ENCODE results near the gene LHFPL3.
"Not testable (repeated sequence)": the region's sequence is repeated elsewhere in the genome, so short reads cannot be mapped to it uniquely, and the experiment has no call there.

The LHFPL3 gene

DNA sequence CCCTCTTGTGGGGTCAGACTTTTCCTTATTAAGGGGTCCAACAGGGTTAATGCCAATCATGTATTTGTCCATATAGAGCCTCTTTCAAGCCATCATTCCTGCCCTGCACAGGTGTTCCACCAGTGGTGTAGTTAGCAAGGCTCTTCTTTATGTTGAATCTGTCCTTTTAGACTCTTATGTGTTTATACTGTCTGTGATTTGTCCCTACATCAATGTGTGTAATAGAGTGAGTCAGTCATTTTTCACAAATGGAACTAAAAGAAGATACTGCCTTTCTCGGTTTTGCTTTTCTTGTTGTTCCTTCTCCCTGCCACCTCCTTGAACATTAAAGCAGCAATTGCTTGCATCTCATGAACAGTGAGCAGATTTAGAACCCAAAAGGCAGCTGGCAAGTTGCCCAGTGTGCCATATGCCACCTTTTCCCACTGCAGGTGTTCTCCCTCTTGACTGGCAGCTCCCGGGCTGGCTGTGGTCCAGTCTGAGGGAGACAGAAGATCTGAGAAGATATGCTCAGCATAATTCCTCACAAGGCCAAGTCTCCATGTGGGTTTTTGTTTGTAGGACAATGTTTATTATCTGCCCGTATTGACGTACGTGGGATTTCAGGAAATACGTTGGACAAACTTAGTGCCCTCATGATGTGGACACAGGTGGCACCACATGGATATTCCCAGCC lies 154.1 kb downstream of the LHFPL3 start:
- no peak for DNase-seq (ENCODE audit: low read depth)

DNA sequence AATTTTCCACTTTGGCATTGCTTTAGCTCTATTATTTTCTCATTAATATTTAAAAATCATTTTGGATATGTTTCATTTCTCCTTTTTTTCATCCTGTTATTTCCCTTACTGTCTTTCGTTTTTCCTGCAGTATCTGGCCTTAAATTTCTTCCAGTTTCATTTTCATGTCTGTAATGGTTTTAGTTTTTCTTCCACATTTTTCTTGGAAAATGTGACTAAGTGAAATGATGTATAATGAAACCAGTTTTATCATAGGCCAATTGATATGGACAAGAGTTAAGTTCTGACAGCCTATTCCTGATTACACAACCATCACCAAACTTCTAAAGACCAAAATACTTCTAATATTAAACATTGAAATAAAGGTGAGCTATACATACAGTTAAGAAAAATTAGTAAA lies 158.5 kb downstream of the LHFPL3 start:
- DNase-seq (ENCODE audit: low read depth), result no peak

DNA sequence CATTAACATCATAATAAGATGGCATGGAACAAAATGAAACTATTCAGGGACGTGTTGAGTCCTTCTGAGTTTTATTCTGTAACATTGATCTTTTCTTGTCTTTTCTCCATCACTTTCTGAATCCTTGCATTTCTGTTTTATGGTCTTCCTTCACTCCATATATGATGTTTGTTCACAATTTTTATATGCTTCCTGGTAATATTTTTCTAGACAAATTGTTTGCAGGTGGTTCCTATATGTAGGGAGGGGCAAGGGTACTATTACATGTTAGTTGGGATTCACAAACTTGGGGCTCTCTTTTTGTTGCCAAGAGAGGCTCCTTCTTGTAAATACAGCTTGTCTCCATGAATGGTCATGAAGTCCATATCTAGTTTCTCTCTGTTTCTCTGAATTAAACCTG lies 159.2 kb downstream of the LHFPL3 start:
- DNase-seq (ENCODE audit: low read depth), result no peak

DNA sequence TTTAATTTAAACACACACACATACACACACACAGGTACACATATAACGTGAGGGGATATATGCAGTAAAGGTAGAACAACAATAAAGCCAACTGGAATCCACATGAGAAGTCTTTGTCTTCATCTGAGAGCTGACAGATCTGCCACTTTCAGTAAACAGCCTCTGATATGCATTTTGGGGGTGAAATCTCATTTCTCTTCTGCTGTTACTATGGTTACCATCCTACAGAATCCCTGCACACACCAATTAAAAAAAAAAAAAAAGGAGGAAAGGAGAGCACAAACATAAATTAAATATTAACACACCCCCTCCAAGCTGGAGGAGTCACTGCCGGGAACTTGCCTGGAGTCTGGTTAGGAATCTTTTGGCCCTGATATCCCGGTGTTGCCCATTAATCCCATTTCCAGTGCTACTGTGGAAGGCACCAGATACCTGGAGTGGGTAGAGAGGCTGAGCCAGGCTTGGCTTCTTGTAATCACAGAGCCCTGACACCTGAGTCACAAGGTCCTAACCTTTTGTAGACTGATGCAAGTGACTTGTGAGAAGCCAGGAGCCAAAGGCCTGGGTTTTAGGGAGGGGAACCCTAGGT lies 169.1 kb downstream of the LHFPL3 start:
- no peak for DNase-seq (ENCODE audit: low read depth)

DNA sequence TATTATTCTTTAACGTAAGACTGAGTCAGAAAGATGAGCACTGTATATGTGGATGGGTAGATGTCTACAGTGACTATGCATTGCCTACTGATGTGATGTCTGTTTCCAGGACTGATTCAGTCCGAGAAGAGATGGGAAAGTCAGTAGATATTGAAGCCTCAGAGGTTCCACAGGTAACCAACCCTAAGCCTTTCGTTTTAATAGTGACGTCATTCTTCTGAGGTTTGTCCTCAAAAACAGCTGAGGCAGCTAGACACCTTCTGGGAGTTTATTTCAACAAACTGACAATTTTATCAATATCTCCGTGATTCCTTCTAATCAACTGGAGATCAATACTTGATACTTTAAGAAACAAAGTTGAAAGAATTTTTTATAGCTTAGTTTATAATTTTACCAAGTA lies 171.6 kb downstream of the LHFPL3 start:
- DNase-seq (ENCODE audit: low read depth), result no peak

DNA sequence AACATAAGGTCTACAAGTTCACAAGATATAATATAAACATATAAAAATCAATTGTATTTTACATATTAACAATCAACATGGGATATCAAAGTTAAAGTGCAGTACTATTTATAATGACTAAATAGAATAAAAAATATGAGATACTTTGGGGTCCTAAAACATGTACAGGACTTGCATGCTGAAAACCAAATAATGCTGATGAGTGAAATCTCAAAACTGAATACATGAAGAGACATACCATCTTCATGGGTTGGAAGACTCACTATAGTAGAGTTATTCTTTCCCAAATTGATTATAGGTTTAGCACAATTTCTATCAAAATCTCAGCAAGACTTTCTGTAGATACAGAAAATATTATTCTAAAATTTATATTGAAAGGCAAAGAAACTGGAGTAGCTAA lies 181.5 kb downstream of the LHFPL3 start:
- DNase-seq (ENCODE audit: low read depth), result no peak

DNA sequence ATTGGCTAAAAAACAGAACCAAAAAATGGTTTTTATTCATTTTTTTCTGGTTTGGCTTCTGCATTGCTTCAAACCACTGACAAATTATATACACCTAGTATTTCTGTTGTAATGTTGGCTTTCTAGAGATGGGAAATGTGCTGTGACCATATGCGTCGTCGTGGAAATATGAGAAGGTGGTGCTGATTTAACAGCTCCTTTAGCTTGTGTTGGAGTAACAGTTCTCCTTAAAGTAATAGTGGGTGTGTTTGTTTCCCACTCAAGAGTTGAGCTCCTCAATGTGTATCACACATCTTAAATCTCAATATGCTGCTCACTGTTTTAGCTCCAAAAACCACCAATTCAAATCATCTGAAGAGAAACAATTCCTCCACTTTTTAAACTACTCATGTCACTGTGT lies 196.4 kb downstream of the LHFPL3 start:
- DNase-seq (ENCODE audit: low read depth), result no peak

DNA sequence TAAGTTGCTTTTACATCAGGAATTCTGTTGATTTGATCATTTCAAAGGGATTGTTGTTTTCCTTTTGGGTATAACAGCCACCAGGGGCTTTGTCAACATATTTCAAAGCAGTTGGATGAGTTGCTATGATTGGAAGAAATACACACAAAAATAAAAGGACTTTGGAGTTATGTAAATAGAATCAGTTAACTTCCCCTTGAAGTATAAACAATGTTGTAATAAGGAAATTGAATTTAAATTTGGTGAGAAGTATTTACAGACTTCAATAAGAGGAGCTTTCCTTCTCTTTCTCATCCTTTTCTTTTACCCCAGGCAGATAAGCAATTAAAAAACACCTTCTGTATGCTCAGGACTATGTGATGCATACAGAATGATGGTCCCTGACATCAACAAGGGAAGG lies 199.7 kb downstream of the LHFPL3 start:
- no peak for DNase-seq (ENCODE audit: low read depth)

DNA sequence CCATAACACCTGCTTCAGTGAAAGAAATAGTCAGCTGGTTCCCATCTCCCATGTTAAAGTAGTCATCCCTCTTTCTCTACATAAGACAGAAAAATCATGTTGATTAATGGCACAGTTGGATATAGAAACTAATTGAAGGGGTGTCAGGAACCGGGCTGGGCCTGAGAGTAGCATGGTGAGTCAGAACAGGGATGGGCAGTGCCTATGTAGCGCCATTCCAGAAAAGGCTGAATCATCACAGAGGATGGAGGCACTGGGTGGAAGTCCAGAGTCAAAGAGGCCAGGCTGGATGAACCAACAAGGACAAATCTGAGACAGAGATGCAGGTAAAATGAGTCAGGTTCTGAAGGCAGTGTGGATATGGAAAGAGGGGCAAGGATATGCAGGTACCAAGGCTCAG lies 201.2 kb downstream of the LHFPL3 start:
- no peak for DNase-seq (ENCODE audit: low read depth)

DNA sequence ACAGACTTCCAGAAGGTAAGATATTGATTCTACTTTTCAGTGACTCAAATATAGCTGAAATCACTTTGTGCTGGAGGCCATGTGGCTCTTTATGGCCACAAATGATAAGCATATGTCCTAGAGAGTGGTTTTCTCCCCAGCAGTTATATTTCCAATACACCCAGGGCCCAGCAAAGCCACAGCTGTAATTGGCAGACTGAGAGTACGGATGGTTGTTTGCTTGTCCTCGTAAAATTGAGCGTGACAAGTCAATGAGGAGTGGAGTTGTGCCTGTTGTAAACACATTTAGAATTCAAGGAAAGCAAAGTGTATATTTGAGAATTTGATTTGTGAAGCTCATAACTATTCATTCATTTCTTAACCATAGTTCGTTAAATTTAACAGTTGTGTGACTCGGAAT lies 201.8 kb downstream of the LHFPL3 start:
- DNase-seq (ENCODE audit: low read depth), result no peak

DNA sequence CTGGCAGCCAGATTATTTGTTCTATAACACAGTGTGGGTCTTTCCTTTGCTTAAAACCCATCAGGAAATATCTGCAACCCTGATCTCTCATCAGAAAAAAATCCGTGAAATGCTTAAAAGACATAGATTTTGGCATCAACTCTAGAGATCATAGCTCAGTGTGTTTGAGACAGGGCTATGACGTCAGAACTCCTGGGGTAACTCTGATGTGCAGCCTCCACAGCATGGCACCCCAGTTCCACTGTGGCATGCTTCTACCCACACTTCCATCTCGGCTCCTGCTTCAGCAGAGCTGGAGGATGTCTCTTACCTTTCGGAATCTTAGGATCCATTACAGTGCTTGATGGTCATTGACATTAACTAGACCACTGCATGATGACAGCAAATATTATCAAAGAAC lies 205.7 kb downstream of the LHFPL3 start:
- no peak for DNase-seq (ENCODE audit: low read depth)

DNA sequence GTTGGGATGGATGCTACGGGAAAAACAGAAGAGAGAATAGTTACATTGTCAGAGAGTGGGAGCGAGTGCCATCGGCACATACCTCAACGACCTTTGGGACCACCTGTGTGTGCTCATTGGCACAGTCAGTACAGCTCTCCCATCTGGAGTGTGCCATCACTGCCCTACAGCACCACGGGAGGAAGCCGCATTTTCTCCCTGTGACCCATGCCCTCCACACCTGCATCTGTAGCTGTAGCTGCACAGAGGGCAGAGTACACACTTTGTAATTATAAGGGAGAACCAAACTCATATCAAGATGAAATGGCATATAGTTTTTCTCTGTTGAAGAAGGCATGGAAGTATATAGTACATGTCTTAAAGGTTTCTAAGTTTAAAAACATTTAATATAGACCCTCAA lies 207.4 kb downstream of the LHFPL3 start:
- no peak for DNase-seq (ENCODE audit: low read depth)

DNA sequence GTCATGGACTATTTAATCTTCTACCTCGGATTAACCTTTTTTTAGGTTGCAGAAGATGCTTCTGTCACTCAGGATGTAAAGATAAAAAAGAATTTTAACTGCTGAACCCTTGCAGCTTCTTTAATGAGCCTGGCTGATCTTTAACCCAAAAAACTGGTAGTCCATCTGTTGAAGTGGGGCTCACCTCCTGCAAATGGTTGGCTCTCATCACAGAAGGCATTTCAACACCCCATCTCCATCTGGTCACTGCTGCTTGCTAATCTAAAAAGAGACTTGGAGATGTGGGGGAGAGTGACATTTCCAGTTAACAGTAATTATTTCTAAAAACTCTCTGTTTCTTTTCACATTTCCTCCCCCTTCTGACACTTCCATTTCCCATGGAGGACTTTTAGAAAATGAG lies 208.6 kb downstream of the LHFPL3 start:
- no peak for DNase-seq (ENCODE audit: low read depth)

DNA sequence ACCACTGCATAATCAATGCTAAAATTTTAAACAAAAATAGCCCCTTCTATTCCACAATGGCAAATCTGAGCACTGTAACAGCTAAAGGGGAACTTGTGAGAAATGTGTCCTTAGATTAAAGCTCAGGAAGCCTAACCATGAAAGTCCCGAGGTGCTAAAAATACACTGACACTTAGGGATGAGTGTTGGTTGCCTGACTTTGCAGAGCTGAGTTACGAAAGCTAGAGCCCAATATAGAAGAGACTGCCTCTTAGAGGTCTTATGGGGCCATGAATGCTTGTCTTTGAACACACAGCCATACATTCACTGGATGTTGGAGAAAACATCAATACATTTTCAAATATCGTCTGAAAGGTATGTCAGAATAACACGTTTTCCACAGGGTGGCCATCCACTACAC lies 209.7 kb downstream of the LHFPL3 start:
- DNase-seq (ENCODE audit: low read depth), result no peak

DNA sequence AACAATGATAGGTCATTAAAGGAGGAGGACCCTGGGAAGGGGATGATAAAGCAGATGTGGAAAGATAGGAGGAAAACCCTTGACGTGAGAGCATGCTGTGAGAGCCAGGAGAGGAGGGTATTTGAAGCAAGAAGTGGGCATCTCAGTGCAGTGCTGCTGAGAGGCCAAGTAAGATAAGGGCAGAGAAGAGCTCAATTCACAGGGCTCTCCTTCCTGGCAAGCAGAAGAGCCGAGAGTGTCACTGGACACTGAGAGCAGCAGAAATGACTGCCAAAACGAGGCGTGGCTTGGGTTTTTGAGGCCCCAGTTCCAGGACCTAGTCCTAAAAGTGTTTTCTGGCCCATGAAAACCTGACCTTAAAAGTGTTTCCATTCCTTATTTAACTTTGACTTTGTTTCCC lies 213.5 kb downstream of the LHFPL3 start:
- no peak for DNase-seq (ENCODE audit: low read depth)

DNA sequence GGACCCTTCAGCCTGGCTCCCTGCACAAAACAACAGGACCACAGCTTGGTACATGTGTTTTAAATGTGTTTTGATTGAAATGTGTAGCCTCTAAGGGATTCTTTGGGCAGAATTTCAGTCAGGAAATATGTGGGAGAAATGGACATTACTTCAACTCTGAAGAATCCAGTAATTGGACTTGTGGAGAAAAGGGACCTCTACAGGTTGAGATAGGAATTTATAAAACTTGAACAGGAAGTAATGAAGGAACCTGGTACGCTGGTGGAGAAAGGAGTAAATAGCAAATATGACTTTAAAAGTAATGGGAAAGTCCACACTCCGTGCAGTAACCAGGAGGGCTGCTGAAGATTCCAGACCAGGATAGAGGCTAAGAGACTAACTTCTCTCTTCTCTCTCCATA lies 220.5 kb downstream of the LHFPL3 start:
- no peak for DNase-seq (ENCODE audit: low read depth)

DNA sequence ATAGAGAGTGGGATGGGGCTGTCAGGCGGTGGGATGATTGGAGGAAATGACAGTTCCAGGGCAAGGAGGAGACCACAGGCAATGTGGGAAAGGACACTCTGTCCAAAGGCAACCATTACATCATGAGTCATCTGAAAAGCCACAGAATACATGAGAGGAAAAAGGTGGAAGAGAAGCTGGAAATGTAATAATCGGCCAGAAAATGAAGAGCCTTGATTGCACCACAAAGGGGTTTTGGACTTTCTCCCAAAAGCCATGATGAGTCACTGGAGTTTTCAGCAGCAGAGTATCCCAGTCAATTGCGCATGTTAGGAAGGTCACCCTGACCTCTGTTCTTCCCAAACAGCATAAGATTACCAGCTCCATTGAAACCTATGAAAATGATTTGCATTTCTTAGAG lies 222.0 kb downstream of the LHFPL3 start:
- DNase-seq (ENCODE audit: low read depth), result no peak

DNA sequence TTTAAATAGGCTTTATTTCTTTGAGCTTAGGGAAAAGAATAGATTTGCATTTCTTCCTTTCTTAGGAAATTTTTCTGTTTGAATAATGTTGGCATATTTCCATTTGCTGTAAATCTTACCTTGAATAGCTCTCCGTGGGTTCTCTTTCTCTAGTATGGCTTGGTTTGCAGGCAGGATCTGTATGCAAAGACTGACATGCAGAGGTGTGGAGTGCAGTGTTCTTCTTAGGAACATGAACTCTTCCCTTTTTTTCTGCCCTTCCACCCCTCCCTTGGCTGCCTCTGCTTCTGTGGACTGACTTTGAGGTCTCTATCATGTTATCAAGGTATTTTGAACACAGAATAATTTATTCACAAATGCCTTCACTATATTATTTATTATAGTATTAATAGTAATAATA lies 222.8 kb downstream of the LHFPL3 start:
- no peak for DNase-seq (ENCODE audit: low read depth)

DNA sequence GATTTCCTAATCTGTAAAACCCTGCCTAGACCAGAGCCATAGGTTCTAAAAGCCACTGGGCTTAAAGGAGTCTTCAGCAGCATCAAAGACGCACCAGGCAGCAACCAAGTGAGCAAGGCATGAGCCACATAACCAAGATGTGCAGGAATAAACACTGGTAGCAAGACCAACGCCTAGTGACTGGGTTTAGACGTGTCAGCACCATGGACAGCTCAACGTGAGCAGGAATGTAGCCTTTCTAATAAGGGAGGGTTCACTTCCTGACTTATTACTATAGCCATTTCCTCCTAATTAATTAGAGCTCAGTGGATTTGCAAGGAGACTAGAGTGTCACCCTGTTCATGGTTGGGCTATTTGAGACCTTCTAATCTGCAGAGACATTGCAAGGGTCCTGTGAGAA lies 223.7 kb downstream of the LHFPL3 start:
- DNase-seq (ENCODE audit: low read depth), result no peak

DNA sequence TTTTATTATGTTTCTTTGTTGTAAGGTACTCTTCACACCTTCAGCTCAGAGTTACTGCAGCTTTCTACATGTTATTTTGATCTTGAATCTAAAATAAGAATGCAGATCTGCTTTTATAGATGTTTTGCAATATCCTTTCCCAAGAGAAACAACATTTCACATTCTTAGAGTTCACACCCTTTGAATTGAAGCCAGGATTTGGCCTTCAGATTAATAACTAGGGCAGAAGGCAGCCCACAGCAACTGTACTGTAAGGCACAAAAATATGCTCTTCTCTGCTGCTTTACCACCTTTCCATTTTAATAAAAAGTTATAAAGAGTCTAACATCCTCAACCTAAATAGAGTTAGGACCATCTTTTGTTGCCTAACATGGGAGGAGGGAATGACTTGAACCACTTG lies 224.7 kb downstream of the LHFPL3 start:
- DNase-seq (ENCODE audit: low read depth), result no peak

DNA sequence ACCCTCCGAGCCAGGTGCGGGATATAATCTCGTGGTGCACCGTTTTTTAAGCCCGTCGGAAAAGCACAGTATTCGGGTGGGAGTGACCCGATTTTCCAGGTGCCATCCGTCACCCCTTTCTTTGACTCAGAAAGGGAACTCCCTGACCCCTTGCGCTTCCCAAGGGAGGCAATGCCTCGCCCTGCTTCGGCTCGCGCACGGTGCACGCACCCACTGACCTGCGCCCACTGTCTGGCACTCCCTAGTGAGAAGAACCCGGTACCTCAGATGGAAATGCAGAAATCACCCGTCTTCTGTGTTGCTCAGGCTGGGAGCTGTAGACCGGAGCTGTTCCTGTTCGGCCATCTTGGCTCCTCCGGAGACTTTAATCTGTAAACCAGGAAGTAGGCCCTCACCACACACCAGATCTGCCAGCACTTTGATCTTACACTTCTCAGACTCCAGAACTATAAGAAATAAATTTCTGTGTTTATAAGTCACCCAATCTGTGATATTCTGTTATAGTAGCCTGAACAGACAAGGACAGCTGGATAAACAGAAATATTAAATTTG lies 235.0 kb downstream of the LHFPL3 start:
- DNase-seq (ENCODE audit: low read depth), result not testable (repeated sequence)

DNA sequence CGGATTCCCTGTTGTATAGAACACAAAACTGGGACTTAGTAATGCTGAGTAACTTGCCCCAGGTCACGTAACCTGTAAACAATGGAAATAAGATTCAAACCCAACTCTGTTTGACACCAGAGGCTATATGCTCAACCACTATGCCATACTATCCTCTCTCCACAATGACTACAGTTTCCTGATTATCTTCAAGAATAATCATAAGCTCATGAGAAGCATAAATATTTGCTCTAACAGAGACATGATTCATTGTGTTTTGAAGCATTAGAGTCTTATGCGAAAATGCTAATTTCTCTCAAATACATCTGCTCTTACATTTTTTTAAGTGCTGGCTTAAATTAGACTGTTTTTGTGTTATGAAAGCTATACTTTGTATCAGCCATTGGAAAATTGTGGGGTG lies 241.3 kb downstream of the LHFPL3 start:
- no peak for DNase-seq (ENCODE audit: low read depth)

DNA sequence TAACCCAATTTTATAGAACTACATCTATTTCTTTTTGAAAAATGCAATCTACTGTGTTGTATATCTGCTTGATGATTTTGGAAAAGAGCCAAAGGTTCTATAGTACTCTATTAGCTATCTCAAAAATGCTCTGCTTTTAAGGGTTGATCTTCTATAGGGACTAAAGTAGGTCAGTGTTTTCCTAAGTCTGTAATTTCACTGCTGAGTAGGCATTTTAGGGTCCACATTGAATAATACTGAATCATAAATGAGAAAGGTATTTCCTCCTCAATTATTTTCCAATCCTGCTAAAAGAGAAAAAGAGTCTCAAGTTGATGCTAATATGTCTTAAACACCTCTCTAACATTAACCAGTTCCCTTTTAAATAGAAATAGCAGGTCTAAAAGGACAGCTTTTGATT lies 244.2 kb downstream of the LHFPL3 start:
- no peak for DNase-seq (ENCODE audit: low read depth)

DNA sequence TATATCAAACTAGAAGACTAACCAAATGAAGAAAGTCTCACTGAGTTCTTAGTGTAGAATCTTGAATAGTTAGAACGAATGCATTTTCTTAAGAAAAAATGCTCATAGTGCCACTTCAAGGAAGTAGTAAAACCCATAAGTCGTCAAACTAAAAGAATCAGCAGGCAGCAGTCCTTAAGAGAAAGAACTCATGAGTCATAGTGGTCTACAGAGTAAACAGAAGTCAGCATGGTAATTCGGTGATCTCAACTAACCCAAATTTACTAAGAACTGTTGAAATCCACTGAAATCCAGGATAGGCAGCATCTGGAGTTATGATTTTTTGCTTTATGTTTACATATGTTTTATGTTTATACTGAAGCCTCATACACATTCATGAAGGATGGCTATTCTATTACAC lies 256.2 kb downstream of the LHFPL3 start:
- no peak for DNase-seq (ENCODE audit: low read depth)

Measured in activated T-cell treated with anti-CD3 and anti-CD28 coated beads for 48 hours (primary cell).